ENCODE results near the gene ANKRD63.

- TF ChIP-seq, protein P1, sequence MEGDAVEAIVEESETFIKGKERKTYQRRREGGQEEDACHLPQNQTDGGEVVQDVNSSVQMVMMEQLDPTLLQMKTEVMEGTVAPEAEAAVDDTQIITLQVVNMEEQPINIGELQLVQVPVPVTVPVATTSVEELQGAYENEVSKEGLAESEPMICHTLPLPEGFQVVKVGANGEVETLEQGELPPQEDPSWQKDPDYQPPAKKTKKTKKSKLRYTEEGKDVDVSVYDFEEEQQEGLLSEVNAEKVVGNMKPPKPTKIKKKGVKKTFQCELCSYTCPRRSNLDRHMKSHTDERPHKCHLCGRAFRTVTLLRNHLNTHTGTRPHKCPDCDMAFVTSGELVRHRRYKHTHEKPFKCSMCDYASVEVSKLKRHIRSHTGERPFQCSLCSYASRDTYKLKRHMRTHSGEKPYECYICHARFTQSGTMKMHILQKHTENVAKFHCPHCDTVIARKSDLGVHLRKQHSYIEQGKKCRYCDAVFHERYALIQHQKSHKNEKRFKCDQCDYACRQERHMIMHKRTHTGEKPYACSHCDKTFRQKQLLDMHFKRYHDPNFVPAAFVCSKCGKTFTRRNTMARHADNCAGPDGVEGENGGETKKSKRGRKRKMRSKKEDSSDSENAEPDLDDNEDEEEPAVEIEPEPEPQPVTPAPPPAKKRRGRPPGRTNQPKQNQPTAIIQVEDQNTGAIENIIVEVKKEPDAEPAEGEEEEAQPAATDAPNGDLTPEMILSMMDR (IDR thresholded peaks at IDR 0.05; ENCODE audit: low read depth, low read length), result peak; percentile 61
- TF ChIP-seq POLR2A (IDR thresholded peaks at IDR 0.05; ENCODE audit: extremely low read depth, insufficient read length), result peak; percentile 77
- TF ChIP-seq, protein P2, sequence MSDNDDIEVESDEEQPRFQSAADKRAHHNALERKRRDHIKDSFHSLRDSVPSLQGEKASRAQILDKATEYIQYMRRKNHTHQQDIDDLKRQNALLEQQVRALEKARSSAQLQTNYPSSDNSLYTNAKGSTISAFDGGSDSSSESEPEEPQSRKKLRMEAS (IDR thresholded peaks at IDR 0.05; ENCODE audit: low read depth, low read length), result peak; percentile 48; the same call in 1 of the 2 replicates
- TF ChIP-seq MYC (IDR thresholded peaks at IDR 0.05; ENCODE audit: low read depth, low read length), result peak; percentile 47; the same call in 1 of the 2 replicates
Measured at GRCh38 chr15:40307421-40308211, 24.8 kb upstream of the ANKRD63 start, which contains the start of gene PLCB2.

Measured in NB4 (cell line).